ENCODE data around the gene GALNT2.

GRCh38 chr1:230317823-230318819 is 251.1 kb downstream of the GALNT2 start:
- TF ChIP-seq CBFA2T2 (conservative IDR thresholded peaks at IDR 0.05) = no peak
- TF ChIP-seq DMBX1 (CRISPR knock-in tag; IDR thresholded peaks at IDR 0.05; ENCODE audit: borderline replicate concordance) = no peak
- no peak for TF ChIP-seq SIN3A (IDR thresholded peaks at IDR 0.05; ENCODE audit: borderline replicate concordance in 2 of 2, control insufficient read depth in 1 of 2, low read depth in 2 of 2, low read length in 2 of 2)
- no peak for TF ChIP-seq ZNF436 (CRISPR knock-in tag; IDR thresholded peaks at IDR 0.05)
- TF ChIP-seq ZNF395 (CRISPR knock-in tag; IDR thresholded peaks at IDR 0.05) = no peak
- TF ChIP-seq JUNB (CRISPR knock-in tag; conservative IDR thresholded peaks at IDR 0.05) = no peak
- TF ChIP-seq CTCF (IDR thresholded peaks at IDR 0.05 in 2 of 3, conservative IDR thresholded peaks at IDR 0.05 in 1 of 3; ENCODE audit: insufficient read depth in 2 of 3, low read depth in 1 of 3, low read length in 3 of 3) = no peak
- no peak for TF ChIP-seq SMARCC2 (IDR thresholded peaks at IDR 0.05; ENCODE audit: low read depth)
- TF ChIP-seq CREB1 (IDR thresholded peaks at IDR 0.05) = no peak
- no peak for TF ChIP-seq CREB1 (CRISPR knock-in tag; IDR thresholded peaks at IDR 0.05)
- no peak for TF ChIP-seq MYC (IDR thresholded peaks at IDR 0.05; ENCODE audit: low read depth, low read length)
- TF ChIP-seq MYC (CRISPR knock-in tag; IDR thresholded peaks at IDR 0.05; ENCODE audit: borderline replicate concordance, low read depth) = no peak
- no peak for TF ChIP-seq ZSCAN29 (IDR thresholded peaks at IDR 0.05)
- TF ChIP-seq SMC3 (conservative IDR thresholded peaks at IDR 0.05; ENCODE audit: insufficient read depth, low read depth, low read length) = no peak
- TF ChIP-seq TCF3 (CRISPR knock-in tag; IDR thresholded peaks at IDR 0.05) = no peak

All from K562 (cell line).